Stromal cell of bone marrow (primary cell): Measurements from ENCODE around the gene BICRA.
"Not testable (repeated sequence)": the region's sequence is repeated elsewhere in the genome, so short reads cannot be mapped to it uniquely, and the experiment has no call there.

ENCODE experiments used
- DNase-seq: peaks from one replicate; pipeline ENCODE4 v3.0.0-alpha.2; 2012; ENCODE audit warnings: low read depth

Gene BICRA

DNA sequence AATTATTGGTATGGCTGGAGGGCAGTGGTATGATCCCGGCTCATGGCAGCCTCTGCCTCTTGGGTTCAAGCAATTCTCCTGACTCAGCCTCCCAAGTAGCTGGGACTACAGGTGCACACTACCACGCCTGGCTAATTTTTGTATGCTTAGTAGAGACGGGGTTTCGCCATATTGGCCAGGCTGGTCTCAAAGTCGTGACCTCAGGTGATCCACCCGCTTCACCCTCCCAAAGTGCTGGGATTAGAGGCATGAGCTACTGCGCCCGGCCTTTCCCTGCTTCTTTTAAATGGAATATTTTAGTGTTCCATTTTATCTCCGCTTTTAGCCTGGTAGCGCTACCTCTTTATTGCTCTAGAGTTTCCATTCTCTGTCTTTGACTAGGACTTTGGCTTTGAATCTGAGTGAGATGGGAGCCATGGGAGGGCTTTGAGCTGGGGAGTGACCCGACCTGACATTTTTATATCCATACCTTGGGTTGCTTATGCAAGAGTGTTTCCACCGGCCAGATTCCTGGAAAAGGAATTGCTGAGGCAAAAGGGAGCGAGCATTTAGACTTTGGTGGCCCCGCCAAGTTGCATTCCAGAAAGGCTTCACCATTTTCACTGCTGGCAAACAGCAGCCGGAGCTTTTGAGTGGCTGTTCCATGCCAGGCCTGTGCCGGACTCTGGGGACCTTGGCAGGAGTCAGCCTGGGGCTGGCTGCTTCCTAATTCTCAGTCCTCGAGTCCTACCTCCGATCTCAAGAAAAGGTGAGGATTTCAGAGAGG, 22.9 kb downstream of the BICRA start:
- no peak for DNase-seq

DNA sequence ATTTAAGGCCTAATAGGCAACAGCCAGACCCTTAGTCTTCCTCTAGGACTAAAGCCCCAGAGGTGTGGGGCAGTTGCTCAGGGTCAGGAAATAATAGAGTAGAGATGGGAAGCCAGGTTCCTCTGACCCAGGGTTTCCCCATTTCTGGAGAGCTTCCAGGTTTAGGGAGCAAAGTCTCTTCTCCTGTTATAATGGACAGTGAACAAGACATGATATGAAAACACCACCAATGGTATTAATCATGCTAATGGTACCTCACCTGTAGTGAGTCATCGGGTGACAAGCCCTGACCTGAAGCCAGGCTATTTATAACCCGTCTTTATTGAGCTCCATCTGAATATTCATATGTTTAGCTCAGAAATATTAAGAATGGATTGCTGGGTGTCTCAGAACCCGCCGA, 24.6 kb downstream of the BICRA start:
- no peak for DNase-seq

DNA sequence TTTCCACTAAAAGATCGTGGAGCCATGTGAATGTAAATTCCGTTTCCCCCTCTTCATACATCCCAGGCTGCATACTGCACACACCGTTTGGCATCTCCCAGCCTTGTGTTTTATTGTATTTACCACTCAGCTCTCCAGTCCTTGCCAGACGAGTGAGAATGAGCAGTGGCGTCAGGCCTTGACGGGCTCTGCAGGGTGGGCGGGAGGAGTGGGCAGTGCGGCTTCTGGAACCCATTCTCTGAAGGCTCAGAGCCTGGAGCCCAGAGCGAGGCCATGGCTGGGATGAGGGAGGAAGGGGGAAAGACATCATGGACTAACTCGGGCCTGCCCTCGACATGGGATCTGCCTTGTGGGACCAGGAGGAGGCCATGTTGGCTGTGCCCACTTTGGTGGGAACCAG, 25.1 kb downstream of the BICRA start:
- DNase-seq: no peak

GRCh38 chr19:47635152-47635754, 26.3 kb downstream of the BICRA start:
- not testable (repeated sequence) for DNase-seq

- peak; percentile 36 for DNase-seq
Measured at GRCh38 chr19:47637550-47637949, 28.6 kb downstream of the BICRA start.

DNA sequence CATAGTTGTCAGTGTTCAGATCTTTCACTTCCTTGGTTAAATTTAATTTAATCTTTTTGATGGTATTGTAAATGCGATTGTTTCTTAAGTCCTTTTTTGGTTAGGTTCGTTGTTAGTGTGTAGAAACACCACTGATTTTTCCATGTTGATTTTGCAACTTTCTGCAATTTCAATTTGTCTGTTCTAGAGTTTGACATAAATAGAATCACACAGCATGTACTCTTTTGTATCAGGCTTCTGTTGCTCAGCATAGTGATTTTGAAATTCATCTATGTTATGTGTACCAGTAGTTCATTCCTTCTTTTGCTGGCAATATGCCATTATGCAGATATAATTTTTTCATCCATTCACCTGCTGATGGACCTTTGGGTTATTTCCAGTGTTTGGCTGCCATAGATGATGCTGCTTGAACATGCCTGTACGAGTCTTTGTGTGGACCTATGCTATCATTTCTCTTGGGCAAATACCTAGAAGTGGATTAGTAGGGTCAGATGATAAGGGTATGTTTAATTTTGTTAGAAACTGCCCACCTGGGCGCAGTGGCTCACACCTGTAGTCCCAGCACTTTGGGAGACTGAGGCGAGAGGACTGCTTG, 33.1 kb downstream of the BICRA start:
- no peak for DNase-seq

DNA sequence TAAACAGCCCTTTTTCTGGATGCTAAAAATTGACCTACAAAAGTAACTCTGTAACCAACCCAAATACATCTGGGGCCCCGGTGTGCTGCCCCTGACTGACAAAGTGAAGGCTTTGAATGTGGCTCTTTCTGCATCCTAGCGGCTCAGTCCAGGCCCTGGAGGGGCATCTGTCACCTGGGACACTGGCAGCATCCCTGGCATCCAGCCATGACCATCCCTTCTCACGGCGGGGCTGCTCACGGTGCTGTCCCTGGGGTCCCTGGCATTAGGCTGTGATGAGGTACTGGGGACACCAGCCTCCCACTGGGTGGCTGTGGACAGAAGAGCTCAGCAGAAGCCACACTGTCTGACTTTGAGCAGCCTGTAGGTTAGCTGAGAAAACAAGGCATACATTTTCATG, 34.3 kb downstream of the BICRA start:
- no peak for DNase-seq

DNA sequence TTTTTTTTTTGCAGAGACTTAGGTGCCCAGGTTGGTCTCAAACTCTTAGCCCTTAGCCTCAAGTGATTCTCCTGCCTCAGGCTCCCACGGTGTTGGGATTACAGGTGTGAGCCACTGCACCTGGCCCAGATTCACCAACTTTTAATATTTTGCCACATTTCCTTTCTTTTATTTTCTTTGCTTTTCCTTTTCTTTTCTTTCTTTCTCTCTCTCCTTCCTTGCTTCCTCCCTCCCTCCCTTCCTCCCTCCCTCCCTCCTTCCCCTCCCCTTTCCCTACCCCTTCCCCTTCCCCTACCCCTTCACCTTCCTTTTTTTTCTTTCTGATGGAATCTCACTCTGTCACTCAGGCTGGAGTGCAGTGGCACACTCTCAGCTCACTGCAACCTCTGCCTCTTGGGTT, 35.3 kb downstream of the BICRA start:
- no peak for DNase-seq

- DNase-seq: no peak
Measured at GRCh38 chr19:47644743-47645482, 36.0 kb downstream of the BICRA start.

GRCh38 chr19:47646924-47647323, 38.0 kb downstream of the BICRA start:
- DNase-seq: no peak

DNA sequence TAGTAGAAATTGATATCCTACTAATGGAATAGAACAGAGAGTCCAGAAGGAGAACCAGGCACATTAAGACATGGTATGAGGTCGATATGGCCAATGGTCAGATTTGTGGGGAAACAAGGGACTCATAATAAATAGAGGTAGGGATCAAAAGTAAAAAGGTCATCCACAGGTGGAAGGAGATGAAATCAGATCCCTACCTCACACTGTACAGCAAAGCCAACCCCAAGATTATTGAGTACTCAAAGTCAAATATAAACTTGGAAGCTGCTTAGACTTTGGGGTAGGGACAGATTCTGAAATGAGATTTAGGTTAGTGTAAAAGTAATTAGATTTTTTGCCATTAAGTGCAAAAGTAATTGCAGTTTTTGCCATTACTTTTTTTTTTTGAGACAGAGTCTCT, 40.7 kb downstream of the BICRA start:
- no peak for DNase-seq

DNA sequence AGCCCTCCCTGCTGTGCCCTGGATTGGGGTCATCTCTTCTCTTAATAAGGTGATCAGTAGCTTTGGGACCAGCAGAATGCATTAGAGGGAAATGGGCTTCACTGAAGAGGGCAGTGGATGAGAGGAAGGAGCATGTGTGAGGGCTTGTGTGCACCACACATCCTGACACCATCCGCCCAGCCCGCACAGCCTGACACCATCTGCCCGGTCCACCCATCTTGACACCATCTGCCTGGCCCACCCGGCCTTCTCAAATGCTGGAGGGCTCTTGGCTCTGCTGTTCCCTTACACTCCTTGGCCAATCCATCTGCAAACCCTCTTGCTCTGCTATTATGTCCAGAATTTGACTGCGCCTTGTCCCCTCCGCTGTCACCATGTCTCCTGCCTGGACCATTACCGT, 41.8 kb downstream of the BICRA start:
- DNase-seq: no peak

- no peak for DNase-seq
Measured at GRCh38 chr19:47651132-47651531, 42.2 kb downstream of the BICRA start.

DNA sequence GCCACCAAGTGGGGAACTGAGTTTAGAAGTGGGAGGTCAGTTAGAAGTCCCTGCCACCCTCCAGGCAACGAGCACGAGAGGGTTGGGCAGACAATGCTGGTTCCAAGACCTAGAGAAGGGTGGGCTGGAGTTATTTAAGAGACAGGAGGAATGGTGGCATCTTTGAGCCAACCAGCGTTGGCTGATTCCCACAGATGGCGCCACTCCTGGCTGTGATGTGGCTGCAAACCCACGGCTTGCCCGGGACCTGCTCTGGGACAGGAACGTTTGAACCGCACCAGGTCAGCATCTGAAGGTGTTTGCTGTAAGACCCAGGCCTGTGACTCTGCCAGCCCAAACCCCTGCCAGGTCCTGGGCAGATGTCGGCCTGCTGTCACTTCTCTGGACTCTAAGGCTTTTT, 42.8 kb downstream of the BICRA start:
- no peak for DNase-seq

DNA sequence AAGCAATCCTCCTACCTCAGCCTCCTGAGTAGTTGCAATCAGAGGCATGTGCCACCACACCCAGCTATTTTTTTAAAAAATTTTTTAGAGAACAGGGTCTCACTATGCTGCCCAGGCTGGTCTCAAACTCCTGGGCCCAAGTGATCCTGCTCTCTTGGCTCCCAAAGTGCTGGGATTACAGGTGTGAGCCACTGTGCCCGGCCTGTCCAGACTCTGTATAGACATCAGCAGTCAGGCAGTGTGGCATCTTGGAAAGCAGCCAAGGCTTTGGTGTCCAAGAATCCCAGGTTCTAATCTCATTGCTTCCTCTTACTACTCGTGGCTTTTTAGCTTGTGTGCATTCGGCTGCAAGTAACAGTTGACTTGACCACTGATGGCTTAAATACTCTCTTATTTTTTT, 43.4 kb downstream of the BICRA start:
- DNase-seq: no peak

GRCh38 chr19:47653856-47654255, 44.9 kb downstream of the BICRA start:
- no peak for DNase-seq

DNA sequence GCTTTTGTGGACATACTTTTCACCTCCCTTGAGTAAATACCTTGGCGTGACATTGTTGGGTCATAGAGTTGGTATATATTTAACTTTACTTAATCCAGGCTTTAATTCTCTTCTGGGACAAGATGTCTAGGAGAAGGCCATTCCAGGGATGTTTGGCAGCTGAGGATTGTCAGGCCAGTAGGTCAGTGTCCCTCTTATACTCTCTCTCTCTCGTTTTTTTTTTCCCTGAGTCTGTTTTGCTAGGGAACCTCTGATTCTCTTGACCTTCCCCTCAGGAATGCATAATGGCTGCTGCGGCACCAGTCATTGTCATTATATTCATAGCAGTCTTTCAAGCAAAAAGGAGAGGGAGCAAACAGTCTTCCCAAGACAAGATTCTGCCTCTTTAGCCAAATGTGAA, 48.8 kb downstream of the BICRA start:
- no peak for DNase-seq

DNA sequence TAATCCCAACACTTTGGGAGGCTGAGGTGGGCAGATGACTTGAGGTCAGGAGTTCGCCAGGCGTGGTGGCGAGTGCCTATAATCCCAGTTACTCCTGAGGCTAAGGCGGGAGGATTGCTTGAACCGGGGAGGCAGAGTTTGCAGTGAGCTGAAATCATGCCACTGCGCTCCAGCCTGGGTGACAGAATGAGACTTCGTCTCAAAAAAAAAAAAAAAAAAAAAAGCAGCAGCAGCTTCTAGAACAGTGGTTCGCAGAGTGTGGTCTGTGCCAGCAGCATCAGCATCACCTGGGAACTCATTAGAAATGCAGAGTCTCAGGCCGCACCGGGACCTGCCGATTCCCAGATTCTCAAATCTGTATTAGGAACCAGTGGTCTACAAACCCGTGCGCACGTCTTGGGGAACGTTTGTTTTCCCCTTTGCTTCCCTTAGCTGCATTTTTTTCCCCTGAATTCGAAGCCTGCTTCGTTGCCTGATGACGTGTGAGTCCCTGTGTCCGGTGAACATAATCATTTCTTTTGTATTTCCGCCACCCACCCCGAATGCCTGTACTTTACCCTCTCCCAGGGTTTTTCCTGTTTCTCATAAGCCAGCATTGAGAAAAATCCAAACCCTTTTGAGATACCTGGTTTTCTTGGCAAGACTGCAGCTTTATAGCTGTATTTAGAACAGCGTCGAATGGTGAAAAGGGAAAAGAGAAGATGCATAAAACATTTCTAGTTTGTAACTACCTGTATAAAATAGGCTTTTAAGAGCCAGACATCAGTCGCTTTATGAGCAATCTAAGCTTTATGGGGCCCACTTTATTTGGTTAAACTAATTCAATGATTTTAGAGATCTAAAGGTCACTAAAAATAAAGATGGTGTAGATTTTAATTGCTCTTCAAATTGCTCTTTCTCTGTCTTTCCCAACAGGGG, 49.8 kb downstream of the BICRA start:
- DNase-seq: no peak

- DNase-seq: no peak
Measured at GRCh38 chr19:47660435-47660832, 51.5 kb downstream of the BICRA start.

DNA sequence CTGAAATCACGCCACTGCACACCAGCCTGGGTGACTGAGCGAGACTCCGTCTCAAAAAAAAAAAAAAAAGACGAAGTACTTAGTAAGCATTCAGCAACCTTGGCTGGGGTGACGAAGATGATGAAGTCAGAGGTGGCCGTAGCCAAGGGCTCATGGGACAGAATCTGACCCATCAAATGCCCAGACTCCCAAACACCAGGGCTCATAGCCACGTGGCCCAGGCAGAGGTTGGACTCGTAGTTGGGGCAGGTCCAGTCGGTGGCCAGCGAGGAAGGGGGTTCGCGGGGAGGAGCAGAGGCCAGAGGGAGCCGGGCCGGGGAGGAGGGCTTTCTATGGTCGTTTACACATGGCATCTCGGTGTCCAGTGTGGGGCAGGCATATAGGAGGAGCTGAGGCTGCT, 52.2 kb downstream of the BICRA start:
- no peak for DNase-seq

DNA sequence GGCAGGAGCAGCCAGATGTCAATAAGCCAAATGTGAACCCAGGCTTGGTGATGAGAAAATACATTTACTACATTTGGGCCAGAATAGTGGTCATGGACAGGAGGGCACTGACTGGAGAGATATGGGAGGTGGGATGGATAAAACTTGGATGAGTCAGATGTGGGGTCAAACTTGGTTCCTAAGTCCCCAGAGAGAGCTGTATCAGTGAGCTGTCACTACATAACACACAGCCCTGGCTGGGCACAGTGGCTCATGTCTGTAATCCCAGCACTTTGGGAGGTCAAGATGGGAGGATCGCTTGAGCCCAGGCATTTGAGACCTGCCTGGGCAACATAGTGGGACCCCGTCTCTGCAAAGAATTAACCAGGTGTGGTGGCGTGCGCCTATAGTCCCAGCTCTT, 52.7 kb downstream of the BICRA start:
- no peak for DNase-seq

DNA sequence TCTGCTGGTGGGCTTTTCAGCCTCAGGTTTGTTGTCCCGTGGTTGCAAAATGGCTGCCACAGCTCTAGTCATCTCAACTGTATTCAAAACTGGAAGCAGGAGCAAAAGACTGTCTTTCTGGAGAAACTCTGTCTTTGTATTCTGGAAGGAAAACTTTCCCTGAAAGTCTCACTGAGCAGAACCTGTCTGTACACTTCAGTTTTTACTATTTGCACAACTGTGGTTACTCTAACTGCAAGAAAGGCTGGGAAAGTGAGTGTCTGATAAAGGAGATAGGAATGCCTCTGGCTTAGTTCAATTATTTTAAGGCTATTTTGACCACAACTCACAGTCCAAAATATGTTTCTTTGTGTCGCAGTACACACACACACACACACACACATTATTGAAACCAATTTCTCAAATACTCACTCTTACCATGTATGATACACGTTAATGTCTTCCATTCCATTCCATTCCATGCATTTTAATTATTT, 54.5 kb downstream of the BICRA start:
- peak; percentile 90 for DNase-seq
